B cell (primary cell): ENCODE results near the gene CENPV. TPM values are rescaled to one million over a fixed set of nuclear protein-coding genes. Genes with fewer than 3 reads are reported as not detected.
"Not testable (repeated sequence)": the region's sequence is repeated elsewhere in the genome, so short reads cannot be mapped to it uniquely, and the experiment has no call there.

Experiments used
- ATAC-seq: fragments of 200-7000 bp; cut with Tn5 transposase; one replicate; pipeline ENCODE4 v1.10.0; 2021; ENCODE audit warnings: low read depth, mild to moderate bottlenecking, moderate number of reproducible peaks, moderate library complexity
- CTCF ChIA-PET: fragments of 350-600 bp; sonication (Branson Sonifier 250); formaldehyde crosslinking; loops from one replicate; lab custom pipeline; 2021; ENCODE audit warnings: antibody characterized with exemption, inconsistent platforms; lab: Charles Lee
- POLR2A ChIA-PET: fragments of 350-600 bp; sonication (Branson Sonifier 250); formaldehyde crosslinking; loops from one replicate; lab custom pipeline; 2021; ENCODE audit warnings: antibody characterized with exemption; lab: Charles Lee
- DNase-seq: peaks from one replicate; pipeline ENCODE4 v3.0.0; 2013
- H2AFZ ChIP-seq: 2 replicates; pipeline ENCODE4 v1.6.1; 2012; ENCODE audit warnings: mild to moderate bottlenecking, low read depth, low read length; ENCODE audit not compliant: insufficient read depth, poor library complexity, severe bottlenecking
- H3K27ac ChIP-seq, 2 donors: 1 replicate in 1 of 2; 2 replicates in 1 of 2; pipeline ENCODE4 v1.5.1; 2012 to 2013; ENCODE audit warnings: low read length in 2 of 2, mild to moderate bottlenecking in 2 of 2, moderate library complexity in 1 of 2
- H3K27me3 ChIP-seq, 4 experiments: fragments of 200-600 bp in 1 of 4; sonication (generic) in 1 of 4; replicated peaks in 1 of 4; 1 replicate in 2 of 4; 2 replicates in 2 of 4; pipeline versions ENCODE4 v1.6.1 to v1.7.0; 2013 to 2016; ENCODE audit warnings: low read length in 3 of 4, mild to moderate bottlenecking in 2 of 4, mixed read lengths in 1 of 4, moderate library complexity in 1 of 4; ENCODE audit not compliant: insufficient read depth in 4 of 4, control insufficient read depth in 3 of 4; ENCODE audit errors: control extremely low read depth in 1 of 4
- H3K36me3 ChIP-seq, 2 experiments: replicated peaks in 1 of 2; 1 replicate in 1 of 2; 2 replicates in 1 of 2; pipeline versions ENCODE4 v1.6.1 to v1.7.1; 2013; ENCODE audit warnings: low read length in 1 of 2; ENCODE audit not compliant: insufficient read depth in 2 of 2, control insufficient read depth in 1 of 2; ENCODE audit errors: control extremely low read depth in 1 of 2, extremely low read depth in 1 of 2
- H3K4me1 ChIP-seq, 2 donors: fragments of 200-600 bp in 1 of 2; sonication (generic) in 1 of 2; 1 replicate in 1 of 2; 2 replicates in 1 of 2; pipeline versions ENCODE4 v1.5.1 to v1.6.1; 2013 to 2017; ENCODE audit warnings: low read length in 2 of 2; ENCODE audit not compliant: control insufficient read depth in 2 of 2, insufficient read depth in 2 of 2
- H3K4me2 ChIP-seq: replicated peaks from 2 replicates; pipeline ENCODE3; 2012; ENCODE audit warnings: mild to moderate bottlenecking, low read depth, low read length; ENCODE audit not compliant: poor library complexity, severe bottlenecking
- H3K4me3 ChIP-seq, 5 experiments: fragments of 200-600 bp in 1 of 5; sonication (generic) in 1 of 5; 1 replicate in 3 of 5; 2 replicates in 2 of 5; pipeline versions ENCODE4 v1.5.1 to v1.7.0; 2011 to 2016; ENCODE audit warnings: low read length in 4 of 5, mild to moderate bottlenecking in 4 of 5, low read depth in 2 of 5, control low read depth in 1 of 5, moderate library complexity in 1 of 5; ENCODE audit not compliant: insufficient read depth in 1 of 5; ENCODE audit errors: control extremely low read depth in 1 of 5, extremely low read depth in 1 of 5
- H3K79me2 ChIP-seq: fragments of 200-600 bp; sonication (generic); one replicate; pipeline ENCODE4 v1.6.0; 2016; ENCODE audit warnings: low read length; ENCODE audit not compliant: control insufficient read depth, insufficient read depth
- H3K9ac ChIP-seq: fragments of 200-600 bp; sonication (generic); 2 replicates; pipeline ENCODE4 v1.6.1; 2017; ENCODE audit warnings: mild to moderate bottlenecking, low read length, moderate library complexity
- H3K9me3 ChIP-seq, 3 donors: one replicate each; pipeline versions ENCODE4 v1.6.1 to v1.7.1; 2013; ENCODE audit warnings: low read length in 2 of 3; ENCODE audit not compliant: control insufficient read depth in 2 of 3, insufficient read depth in 1 of 3; ENCODE audit errors: control extremely low read depth in 1 of 3
- H4K20me1 ChIP-seq: 2 replicates; pipeline ENCODE4 v1.6.0; 2012; ENCODE audit warnings: mild to moderate bottlenecking, low read length; ENCODE audit not compliant: insufficient read depth, control insufficient read depth, poor library complexity, severe bottlenecking
- H3K27ac Mint-ChIP-seq: one replicate; pipeline ENCODE4 v1.8.0; 2021; ENCODE audit warnings: mixed read lengths
- H3K27me3 Mint-ChIP-seq: one replicate; pipeline ENCODE4 v1.8.0; 2021; ENCODE audit warnings: mixed read lengths
- H3K4me1 Mint-ChIP-seq: one replicate; pipeline ENCODE4 v1.8.0; 2021; ENCODE audit warnings: mixed read lengths
- H3K4me3 Mint-ChIP-seq: one replicate; pipeline ENCODE4 v1.8.0; 2021; ENCODE audit warnings: mixed read lengths
- H3K9me3 Mint-ChIP-seq: one replicate; pipeline ENCODE4 v1.8.0; 2022; ENCODE audit warnings: mixed read lengths; ENCODE audit not compliant: insufficient read depth
- EZH2 ChIP-seq: IDR thresholded peaks from 2 replicates; pipeline ENCODE4 v1.6.1; 2012; ENCODE audit warnings: borderline replicate concordance, low read depth, mild to moderate bottlenecking, moderate library complexity, low read length; ENCODE audit not compliant: insufficient read depth, poor library complexity, severe bottlenecking
- WGBS: methylation state at CpG from one replicate; pipeline ENCODE4 v1.1.5; 2013; ENCODE audit warnings: missing lambda C conversion rate; ENCODE audit not compliant: insufficient coverage; 5-methylcytosine and 5-hydroxymethylcytosine counted together
- intact Hi-C: fragments of 100-400 bp; cut with micrococcal nuclease; formaldehyde crosslinking; loops from one replicate; pipeline ENCODE4 v1.10.0; 2022
- polyA plus RNA-seq: library from polyadenylated mRNA; depleted of rRNA; stranded (reverse); fragments of >200 nt; gene quantifications from 2 replicates; pipeline ENCODE4 v1.2.3, GENCODE V29; 2012
- total RNA-seq, 2 donors: library from RNA; stranded (reverse); fragments of 120-200 nt in 1 of 2; gene quantifications; 1 replicate in 1 of 2; 2 replicates in 1 of 2; pipeline versions ENCODE4 v1.2.3 to v1.2.4, GENCODE V29; 2013 to 2022
- TF ChIP-seq, protein P1 (sequence below): fragments of 200-600 bp; IDR thresholded peaks from one replicate; pipeline ENCODE4 v1.8.0; 2022; ENCODE audit warnings: antibody characterized with exemption, mild to moderate bottlenecking

Gene CENPV
- total and polyA plus RNA-seq, 2 donors (not counting 1 experiment from before 2014, with no cell fraction given), result 15.8 to 28.1 TPM

DNA sequence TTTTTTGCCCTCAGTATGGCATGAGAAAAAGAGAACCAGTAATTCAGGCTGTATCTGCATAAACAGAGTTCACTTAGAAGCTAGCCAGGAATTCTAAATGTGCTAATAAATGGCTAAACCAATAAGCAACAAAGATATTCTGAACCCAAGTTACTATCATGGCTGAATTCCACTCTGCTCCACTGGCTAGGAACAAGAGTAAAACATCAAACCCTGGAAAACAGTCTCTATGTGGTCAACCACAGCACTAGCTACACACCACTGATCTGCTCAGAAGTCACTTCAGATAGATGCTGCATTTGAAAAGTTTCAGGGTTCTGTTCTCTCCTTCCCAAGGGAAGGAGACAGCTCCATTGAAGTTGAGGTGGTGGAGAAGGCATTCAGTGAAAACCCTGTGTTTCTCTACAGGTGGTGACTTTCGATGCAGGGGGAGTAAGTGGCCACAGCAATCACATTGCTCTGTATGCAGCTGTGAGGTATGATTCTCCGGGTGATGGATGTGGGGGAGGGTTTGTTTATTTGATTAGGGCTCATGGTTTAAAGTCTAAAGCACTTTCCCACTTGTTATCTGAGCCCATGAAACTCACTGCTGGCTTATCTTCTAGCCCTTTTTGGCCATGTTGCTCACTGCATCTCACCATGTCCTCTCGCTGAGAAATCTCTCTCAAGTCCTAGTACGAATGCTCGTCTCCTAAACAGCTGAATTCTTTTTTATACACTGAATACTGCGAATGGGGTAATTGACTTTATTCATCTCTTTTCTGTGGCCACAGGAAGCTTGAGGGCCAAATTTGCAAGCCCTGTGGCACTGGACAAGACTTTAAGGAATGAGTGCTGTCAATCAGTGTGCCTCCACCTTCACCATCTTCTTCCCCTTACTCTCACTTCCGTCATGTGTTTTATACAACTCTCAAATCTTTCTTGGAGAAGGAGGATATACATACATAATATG, 39.9 kb downstream of the CENPV start:
- Histone ChIP-seq H3K4me2 (no peak overlapping the region), H3K4me1 (no peaks in the 10 kb centered on the region), H3K36me3 (peaks cover 0 to 20% of the 10 kb centered on the region in 2 experiments), H2AFZ (no peak overlapping the region), H4K20me1 (no peaks in the 10 kb centered on the region), H3K79me2 (no peaks in the 10 kb centered on the region), H3K4me3 (no peak overlapping the region), H3K9ac (no peak overlapping the region), H3K27me3 (no peaks in the 10 kb centered on the region), H3K9me3 (no peaks in the 10 kb centered on the region), H3K27ac (no peak overlapping the region)
- Mint-ChIP-seq H3K9me3 (no peaks in the 10 kb centered on the region), H3K27ac (no peak overlapping the region), H3K27me3 (no peaks in the 10 kb centered on the region), H3K4me3 (no peak overlapping the region), H3K4me1 (no peaks in the 10 kb centered on the region)
- DNase-seq, result no peak
- ChIA-PET POLR2A (no interaction called here), CTCF (interaction anchor here (0.8 kb wide), 1 partner anchor 8 kb away, joined by 3 read pairs; no protein-coding TSS in a partner anchor)
- 84% methylated on average over 5 of the region's 7 CpGs for WGBS
- intact Hi-C loops, result no loop called here
- TF ChIP-seq EZH2, result no peak
- TF ChIP-seq, protein P1, sequence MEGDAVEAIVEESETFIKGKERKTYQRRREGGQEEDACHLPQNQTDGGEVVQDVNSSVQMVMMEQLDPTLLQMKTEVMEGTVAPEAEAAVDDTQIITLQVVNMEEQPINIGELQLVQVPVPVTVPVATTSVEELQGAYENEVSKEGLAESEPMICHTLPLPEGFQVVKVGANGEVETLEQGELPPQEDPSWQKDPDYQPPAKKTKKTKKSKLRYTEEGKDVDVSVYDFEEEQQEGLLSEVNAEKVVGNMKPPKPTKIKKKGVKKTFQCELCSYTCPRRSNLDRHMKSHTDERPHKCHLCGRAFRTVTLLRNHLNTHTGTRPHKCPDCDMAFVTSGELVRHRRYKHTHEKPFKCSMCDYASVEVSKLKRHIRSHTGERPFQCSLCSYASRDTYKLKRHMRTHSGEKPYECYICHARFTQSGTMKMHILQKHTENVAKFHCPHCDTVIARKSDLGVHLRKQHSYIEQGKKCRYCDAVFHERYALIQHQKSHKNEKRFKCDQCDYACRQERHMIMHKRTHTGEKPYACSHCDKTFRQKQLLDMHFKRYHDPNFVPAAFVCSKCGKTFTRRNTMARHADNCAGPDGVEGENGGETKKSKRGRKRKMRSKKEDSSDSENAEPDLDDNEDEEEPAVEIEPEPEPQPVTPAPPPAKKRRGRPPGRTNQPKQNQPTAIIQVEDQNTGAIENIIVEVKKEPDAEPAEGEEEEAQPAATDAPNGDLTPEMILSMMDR, result no peak
- no peak for ATAC-seq

- H3K79me2 ChIP-seq, H3K27me3 Mint-ChIP-seq: not testable (repeated sequence)
Observed at GRCh38 chr17:16312061-16312460, 41.2 kb downstream of the CENPV start.

More at GRCh38 chr17:16312061-16312460, 41.2 kb downstream of the CENPV start:
- DNase-seq, H3K4me3 ChIP-seq, H3K4me1 ChIP-seq, H3K9ac ChIP-seq, H3K4me3 Mint-ChIP-seq, H4K20me1 ChIP-seq, H3K9me3 ChIP-seq, H3K27me3 ChIP-seq, H3K27ac ChIP-seq, H3K4me2 ChIP-seq, intact Hi-C loops, CTCF ChIA-PET, H2AFZ ChIP-seq, H3K9me3 Mint-ChIP-seq, H3K27ac Mint-ChIP-seq, POLR2A ChIA-PET, H3K4me1 Mint-ChIP-seq, ATAC-seq: not testable (repeated sequence)
- peaks cover 2 to 20% of the 10 kb centered on the region in 2 experiments for H3K36me3 ChIP-seq
- 97% methylated on average over 16 of the region's 34 CpGs for WGBS
